DOHH2 (cell line): ENCODE measurements around the gene MAP4K4.

Experiments
- EZH2phosphoT487 ChIP-seq: fragments of 200-600 bp; sonication (generic); IDR thresholded peaks from 2 replicates; pipeline ENCODE4 v1.6.1; 2017; ENCODE audit warnings: borderline replicate concordance, mild to moderate bottlenecking, antibody characterized with exemption, low read length, moderate library complexity, mixed read lengths
- TF ChIP-seq, protein P1 (sequence below): fragments of 200-600 bp; sonication (generic); IDR thresholded peaks from one replicate; pipeline ENCODE4 v1.5.1; 2014; ENCODE audit warnings: antibody characterized with exemption, mild to moderate bottlenecking, low read depth, low read length; ENCODE audit not compliant: poor library complexity, severe bottlenecking

DNA sequence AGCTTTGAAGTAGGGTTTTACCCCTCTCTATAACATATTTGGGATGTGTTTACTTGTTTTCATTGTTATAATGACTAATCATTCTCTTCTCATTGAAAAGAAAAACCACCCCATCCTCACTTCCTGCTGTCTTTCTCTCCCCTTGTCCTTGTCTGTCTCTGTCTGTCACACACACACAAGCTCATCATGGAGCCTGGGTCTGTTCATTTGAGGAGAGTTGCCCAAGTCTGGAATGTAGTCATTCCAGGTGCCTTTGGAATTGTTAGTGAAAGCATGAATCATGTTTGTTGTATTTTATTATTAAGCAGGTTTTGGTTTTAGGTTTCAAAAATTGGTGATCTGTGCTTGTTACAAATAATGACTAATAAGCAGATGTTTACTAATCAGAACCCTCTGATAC lies 160.7 kb downstream of the MAP4K4 start:
- TF ChIP-seq, protein P1, sequence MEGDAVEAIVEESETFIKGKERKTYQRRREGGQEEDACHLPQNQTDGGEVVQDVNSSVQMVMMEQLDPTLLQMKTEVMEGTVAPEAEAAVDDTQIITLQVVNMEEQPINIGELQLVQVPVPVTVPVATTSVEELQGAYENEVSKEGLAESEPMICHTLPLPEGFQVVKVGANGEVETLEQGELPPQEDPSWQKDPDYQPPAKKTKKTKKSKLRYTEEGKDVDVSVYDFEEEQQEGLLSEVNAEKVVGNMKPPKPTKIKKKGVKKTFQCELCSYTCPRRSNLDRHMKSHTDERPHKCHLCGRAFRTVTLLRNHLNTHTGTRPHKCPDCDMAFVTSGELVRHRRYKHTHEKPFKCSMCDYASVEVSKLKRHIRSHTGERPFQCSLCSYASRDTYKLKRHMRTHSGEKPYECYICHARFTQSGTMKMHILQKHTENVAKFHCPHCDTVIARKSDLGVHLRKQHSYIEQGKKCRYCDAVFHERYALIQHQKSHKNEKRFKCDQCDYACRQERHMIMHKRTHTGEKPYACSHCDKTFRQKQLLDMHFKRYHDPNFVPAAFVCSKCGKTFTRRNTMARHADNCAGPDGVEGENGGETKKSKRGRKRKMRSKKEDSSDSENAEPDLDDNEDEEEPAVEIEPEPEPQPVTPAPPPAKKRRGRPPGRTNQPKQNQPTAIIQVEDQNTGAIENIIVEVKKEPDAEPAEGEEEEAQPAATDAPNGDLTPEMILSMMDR = no peak
- no peak for TF ChIP-seq EZH2phosphoT487
